NCI-H2107 (cell line): Measurements from ENCODE around the gene CABLES2.
"Not testable (repeated sequence)": the region's sequence is repeated elsewhere in the genome, so short reads cannot be mapped to it uniquely, and the experiment has no call there.

Experiments used
- DNase-seq: peaks from one replicate; lab custom pipeline; 2025; lab: John Stamatoyannopoulos, UW

CABLES2 gene

DNA sequence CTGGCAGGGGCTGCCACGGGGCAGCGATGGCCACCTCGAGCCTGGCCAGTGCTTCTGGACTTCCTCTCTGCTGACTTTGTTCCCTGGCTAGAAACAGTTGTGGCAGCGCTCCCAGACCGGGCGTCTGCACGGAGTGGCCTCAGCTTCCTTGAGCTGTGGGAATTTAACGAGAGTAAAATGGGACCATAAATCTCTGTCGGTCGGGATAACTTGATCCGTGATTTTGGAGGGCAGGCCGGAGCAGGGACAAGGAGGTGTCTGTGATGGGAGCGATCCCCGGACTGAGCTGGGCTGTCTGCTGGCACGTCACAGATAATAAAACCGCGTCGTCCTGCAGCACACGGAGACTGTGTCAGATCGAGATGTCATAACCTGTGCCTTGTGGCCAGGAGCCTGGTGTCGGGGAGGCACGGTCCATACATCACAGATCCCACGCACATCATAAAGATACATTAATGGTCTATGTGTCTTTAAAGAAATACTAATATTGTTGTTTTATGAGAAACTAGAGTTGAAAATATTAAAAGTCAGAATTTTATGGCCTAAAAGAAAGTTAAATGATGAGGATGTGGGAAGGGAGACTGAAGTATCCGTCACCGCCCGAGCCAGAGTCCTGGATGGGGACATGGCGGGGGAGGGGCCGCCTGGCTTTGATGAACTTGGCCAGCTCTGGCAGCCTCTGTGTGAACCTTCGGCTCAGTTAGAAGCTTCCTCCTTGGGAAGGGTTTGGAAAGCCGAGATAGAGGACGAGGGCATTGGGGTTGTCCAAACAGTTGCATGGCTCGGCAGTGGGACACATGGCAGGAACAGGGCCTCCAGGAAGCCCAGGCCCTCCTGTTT, 26.8 kb upstream of the CABLES2 start:
- no peak for DNase-seq

DNA sequence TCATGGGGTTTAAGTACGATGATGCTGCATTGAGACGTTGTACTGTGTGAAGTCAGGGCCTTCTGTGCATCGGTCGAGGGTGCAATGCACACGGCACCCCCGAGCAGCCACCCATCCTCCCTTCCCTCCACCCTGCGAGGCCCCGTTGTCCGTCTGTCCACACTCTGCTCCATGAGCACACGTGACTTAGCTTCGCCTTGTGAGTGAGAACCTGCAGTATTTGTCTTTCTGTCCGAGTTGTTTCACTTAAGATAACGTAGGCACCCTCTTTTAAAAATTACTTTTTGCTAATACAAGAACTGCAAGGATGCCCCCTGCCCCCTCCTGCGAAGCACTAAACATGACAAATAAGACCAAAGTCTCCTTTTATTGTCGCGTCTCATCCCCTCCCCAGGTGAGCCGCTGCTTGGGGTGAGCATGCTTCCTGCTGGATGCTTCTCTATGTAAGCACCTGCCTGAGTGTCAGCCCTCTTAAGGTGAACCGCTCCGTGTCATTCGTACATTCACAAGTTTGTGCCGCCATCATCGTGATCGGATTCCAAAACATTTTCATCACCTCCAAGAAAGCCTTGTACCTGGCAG, 23.9 kb upstream of the CABLES2 start:
- DNase-seq, result no peak

DNA sequence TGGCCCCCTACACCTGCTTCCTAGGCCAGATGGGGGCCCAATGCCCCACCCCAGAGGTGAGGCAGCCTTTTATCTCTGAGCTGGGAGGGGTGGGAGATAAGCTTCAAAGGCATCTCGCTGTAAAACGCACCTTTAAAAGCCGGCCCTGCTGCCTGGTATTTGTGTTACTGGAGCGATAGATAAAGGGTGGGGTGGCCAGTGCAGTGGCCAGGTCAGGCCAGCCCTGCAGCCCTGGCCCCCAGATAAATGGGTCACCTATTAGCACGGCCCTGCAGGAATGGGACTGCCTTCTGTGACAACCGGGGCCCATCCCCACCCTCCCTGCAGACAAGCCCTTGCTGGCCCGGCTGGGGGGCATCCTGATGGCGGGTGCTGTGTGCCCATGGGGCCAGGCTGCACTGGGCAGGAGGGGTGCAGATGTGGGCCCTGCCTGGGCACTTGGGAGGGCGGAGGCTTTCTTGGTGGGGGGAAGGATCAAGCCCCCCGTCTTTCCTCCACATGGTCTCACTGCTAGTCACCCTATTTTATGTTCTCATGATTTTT, 23.3 kb upstream of the CABLES2 start:
- DNase-seq, result no peak

DNA sequence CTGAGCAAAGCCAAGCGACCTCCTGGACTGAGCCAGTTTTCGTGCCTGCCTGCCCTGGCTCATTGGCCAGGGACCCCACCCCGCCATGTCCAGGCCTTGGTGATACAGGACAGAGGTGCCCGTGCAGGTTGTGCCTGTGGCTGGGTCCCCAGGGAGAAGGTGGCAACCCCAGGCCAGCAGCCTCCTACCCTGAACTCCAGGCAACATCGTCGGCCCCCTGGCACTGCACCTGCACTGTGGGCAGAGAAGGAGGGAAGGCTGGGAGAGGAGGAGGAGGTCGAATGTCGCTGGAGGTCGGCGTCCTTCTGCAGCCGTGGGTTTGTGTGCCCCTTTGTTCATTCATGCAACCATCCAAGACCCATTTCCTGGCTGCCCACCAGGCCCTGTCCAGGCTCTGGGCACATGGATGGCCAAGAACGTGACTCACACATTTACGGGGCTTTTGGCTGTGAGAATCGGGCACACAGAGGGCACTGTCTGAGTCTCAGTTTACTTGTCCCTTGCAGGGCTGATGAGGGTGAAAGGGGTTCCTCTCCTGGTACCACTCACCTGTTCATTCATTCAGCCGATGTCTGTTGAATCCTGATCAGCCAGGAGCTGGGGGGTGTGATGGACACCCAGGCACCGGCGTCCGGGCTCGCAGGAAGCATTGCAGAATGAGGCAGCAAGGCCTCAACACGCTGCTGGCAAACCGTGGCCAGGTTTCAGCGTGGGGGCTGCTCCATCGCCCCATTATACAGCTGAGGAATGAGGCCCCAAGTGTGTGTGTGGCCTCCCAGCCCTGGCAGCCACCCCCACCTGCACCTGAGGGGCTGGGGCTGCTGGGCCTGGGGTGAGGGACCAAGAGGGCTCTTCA, 22.6 kb upstream of the CABLES2 start:
- DNase-seq, result no peak

DNA sequence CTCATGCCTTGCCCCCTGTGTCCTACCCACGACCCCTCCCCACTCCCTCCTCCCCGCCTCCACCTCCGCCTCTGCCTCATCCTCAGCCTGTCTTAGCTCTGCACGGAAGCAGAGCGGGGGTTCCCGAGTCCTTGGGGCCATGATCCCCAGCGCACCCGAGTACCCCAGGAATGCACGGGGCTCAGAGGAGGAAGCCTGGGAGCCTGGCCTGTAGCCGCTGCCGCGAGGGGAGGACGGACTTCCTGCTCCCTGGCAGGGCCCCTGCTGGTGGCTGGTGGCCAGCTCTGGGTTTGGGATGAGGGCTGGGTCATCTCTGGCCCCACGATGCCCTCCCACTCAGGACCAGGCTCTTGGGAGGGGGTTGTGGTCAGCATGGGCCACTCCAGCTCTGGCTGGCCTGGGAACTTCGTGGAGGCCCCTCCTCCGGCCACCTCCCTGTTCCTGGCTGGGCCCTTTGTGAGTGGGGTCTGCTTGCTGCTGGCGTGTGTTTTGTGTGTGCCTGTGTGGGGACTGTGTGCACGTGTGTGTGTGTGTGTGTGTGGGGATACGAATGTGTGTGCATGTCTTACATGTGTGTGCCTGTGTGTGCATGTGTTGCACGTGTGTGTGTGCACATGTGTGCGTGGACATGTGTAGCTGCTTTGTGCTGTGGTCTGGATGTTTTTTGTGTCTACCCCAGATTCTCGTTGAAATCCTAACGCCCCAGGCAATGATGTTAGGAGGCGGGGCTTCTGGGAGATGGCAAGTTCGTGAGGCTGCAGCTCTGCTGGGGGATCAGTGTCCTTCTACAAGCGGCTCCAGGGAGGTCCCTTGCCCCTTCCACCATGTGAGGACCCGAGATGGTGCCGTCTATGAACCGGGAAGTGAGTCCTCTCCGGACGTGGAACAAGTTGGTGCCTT, 21.6 kb upstream of the CABLES2 start:
- no peak for DNase-seq

DNA sequence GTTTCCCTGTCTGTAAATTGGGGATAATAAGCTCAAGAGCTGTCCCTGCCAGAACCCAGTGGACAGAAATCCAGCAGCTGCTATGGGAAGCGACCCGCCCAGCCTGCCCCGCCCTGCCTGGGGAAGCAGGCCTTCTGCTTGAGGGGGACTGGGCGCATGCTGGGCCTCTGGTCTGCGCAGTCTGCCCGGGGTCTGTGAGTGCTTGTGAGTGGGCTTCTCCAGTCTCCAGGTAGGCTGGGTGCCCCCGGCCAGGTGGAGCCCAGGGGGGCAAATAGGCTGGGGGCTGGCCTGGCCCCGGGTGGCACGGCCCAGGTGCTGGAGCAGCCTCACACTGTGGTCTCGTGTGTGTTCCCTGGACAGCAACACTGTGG, 20.9 kb upstream of the CABLES2 start:
- DNase-seq, result no peak

DNA sequence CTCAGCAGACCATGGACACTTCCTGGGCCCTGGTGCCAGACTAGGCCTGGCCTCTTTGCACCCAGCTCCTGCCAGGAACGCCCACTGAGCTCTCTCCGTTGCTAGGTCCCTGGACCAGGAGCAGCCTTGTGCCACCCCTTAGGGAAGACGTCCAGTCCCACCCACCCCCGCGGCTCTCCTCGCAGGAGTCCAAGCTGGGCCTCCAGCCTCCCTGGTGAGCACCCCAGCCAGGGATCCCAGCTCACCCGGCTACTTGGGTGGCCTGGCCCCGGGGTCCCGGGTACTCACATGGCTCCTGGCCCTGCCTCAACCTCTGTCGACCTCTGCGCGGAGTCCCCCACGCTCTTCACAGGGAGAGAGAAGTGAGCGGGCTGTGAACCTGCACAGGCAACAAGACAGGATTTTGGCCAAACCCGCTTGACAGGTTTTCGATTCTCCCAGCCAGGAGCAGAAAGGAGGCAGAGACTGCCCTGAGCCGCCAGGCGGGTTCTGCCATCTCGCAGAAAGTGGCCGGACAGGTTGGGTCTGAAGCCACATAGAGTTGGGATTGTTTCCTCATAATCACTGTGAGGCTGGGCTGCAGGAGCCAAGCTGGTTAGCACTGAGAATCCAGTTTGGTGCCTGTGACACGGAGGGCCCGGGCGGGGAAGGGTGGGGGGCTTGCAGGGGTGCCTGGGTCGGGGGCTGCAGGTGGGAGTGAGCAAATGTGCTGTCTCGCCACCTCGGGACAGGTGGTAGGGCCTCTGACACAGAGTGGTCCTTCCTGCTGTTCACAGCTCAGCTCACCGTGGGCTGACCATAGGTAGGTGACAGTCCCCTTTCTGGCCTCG, 20.3 kb upstream of the CABLES2 start, which contains the start of gene RBBP8NL:
Gene RBBP8NL (minus strand): TSS at position 368 of the 830 bp plus-strand sequence. CDS start 7,892 bp downstream, outside the sequence.
- no peak for DNase-seq

DNA sequence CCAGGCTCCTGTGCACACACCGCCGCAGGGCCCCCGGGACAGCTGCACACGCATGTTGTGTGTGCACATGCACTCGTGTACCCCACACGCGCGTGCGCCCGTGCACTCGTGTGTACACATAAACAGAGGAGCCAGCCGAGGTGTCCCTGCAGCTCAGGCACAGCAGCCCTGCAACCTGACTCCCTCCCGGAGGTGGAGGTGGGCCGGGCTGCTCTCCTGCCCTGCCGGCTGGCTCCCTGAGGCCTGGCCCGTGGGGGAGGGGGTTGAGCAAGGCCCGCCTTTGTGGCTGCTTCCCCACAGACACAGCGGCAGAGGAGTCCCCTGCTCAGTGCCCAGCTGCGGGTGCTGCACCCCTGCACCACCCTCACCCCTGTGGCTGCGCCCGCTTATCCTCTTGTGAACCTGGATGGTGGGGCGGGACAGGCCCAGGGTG, 19.6 kb upstream of the CABLES2 start:
- peak; percentile 40 for DNase-seq

DNA sequence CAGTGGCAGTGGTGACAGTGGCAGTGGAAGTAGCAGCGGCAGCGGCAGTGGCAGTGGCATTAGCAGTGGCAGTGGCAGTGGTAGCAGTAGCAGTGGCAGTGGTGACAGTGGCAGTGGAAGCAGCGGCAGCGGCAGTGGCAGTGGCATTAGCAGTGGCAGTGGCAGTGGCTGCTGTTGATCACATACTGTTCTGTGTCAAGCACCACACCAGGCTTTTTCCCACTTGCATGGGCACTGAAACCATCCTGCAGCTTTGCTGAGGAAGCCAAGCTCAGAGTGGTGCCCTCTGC, 18.9 kb upstream of the CABLES2 start:
- not testable (repeated sequence) for DNase-seq

DNA sequence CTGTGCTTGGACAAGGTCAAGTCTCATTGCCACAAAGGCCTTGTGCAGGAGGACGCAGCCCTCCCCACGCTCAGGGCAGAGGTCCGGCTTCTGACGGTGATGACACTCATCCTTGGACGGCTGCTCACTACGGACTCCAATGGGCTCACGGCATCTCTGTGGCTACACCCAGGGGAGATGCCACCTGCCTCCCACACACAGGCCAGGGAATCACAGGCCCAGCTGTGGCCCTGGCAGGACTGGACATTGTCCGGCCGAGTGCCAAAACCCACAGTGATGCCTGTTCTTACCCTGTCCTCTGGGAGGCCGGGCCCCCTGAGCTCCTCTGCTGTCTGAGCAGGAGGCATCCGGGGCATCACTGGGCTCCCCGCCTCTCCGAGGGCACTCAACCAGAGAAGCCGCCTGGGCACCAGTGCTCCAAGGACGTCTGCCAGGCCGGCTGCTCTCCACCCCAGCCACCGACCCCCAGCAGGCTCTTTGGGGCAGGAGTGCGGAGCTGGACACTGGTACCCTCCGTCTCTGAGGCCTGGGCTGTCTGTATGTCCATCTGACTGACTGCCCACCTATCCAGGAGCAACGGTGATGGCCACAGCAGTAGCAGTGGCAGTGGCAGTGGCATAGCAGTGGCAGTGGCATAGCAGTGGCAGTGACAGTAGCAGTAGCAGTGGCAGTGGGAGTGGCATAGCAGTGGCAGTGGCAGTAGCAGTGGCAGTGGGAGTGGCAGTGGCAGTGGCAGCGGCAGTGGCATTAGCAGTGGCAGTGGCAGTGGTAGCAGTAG, 18.4 kb upstream of the CABLES2 start:
- no peak for DNase-seq

DNA sequence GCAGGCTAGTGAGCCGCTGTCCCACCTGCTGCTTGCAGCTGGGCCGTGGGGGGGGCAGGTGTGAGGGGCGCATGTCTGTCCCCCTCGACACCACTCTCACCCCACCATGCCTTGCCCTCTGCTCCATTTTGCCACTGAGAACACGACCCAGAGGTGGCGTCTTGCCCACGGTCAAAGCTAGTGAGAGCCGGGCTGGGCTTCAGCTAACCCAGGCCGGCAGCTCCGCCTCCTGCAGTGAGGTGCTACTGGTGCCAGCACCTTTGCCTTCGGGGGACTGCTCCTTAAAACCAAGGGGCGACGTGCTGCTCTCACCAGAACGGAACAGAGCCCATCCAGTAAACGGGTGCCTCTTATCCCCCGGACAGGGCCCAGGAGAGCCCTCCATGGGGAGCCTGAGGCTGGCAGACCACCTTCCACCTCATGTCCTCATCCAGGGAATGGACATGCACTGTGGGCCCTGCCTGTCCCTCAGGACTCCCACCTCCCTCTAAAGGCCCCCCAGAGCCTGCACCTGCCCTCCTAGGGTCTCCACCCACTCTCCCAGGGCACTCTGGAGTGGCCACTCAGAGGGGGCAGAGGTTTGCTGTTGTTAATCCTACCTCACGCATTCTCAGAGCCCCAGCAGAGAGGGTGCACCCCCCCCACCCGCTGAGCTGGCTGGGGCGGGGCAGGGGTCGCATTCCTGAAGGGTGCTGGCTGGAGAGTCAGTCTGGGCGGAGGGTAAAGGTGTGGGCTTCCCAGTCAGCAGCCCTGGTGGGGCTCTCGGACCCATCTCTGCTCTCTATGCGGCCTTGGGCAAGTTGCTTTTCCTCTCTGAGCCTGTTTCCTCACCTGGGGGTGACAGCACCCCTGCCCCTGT, 17.4 kb upstream of the CABLES2 start:
- DNase-seq, result no peak

DNA sequence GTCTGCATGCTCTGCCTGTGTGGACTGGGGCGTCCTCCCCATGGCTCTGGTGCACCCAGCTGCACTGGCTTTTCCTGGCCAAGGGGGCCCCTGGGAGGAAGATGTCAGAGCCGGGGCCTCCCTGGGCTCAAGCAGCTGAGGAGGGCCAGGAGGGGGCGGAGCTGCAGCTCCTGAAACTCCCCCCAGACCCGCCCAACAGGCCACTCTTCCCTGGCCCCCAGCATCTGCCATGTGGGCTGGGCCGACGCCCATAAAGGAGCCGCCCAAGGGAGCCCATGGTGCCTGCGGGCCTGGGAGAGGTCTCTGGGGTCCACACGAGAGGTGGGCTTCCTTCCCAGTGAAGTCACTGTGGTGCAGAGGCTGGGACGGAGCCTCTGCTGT, 16.2 kb upstream of the CABLES2 start:
- DNase-seq, result no peak

DNA sequence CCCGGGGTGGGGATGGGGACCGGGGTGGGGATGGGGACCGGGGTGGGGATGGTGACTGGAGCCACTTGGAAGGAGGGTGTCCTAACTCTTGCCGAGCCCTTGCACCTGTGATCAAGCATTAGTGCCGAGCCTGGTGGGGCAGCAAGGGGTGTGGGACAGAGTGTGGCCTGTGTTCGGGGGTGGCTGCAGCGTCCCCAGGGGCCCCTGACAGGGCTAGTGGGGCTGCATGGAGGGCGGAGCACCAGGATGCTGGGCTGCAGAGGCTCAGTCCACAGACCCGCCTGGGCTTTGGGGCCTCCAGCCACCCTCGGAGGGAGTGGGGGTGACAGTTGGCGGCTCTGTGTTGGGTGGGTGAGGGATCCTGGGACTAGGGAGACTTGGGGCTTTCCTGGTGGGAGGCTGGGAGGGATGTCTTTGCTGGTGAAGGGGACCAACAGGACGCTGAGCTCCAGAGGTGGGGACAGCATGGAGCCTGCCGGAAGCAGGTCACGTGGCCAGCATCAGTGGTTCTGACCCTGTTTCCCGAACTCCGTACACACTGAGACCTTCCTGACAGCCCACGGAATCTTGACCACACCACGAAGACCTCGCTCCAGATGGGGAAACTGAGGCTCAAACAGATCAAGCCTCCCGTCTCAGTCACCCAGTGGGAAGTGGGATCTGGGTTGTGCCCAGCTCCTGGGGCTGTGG, 15.7 kb upstream of the CABLES2 start:
- no peak for DNase-seq

DNA sequence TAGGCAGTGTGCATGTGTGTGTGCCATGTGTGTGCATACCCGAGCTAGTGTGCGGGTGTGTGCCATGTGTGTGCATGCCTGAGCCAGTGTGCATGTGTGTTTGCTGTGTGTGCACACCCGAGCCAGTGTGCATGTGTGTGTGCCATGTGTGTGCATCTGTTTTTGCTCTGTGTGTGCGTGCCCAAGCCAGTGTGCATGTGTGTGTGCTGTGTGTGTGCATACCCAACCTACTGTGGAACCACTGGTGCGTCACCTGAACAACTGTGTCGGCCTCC, 14.6 kb upstream of the CABLES2 start:
- no peak for DNase-seq

DNA sequence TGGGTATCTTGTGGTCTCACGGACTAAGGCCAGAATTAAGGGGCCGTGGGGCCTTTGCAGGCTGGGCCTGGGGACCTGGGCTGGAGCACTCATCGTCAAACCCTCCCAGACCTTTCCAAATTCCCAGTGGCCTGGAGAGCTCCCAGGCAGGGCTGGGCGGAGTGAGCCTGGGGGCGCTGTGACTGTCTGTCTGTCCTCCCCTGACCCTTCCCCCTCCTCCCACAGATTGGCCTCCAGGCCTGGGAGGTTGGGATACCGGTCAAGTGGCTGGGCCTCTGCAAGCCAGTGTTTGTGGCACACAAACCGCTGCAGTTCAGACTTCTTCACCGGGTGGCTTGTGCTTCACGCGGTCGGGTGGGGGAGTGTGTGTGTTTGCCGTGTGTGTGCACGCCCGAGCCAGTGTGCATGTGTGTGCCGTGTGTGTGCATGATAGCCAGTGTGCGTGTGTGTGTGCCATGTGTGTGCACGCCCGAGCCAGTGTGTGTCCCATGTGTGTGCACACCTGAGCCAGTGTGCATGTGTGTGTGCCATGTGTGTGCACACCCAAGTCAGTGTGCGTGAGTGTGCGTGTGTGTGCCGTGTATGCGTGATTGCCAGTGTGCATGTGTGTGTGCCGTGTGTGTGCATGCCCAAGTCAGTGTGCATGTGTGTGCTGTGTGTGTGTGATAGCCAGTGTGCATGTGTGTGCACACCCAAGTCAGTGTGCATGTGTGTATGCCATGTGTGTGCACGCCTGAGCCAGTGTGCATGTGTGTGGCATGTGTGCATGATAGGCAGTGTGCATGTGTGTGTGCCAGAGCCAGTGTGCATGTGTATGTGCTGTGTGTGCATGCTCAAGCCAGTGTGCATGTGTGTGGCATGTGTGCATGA, 14.0 kb upstream of the CABLES2 start:
- no peak for DNase-seq

DNA sequence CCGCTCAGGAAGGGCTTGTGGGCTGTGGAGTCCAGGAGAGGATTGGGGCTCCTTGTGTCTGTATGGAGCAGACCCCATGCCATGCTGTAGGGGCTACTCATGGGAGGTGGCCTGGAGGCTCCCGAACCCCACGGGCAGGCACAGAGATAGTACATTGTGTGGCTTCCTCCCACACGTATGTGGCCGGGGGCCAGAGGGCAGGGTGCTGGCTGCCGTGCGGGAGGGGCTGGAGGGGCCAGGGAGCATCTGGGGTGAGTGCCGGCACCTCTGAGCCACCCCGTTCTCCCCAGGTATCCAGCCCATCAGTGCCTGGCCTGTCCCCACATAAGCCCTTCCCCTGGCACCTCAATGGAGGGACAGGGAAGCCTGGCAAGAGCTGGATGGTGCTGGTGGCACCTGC, 12.7 kb upstream of the CABLES2 start:
- no peak for DNase-seq

DNA sequence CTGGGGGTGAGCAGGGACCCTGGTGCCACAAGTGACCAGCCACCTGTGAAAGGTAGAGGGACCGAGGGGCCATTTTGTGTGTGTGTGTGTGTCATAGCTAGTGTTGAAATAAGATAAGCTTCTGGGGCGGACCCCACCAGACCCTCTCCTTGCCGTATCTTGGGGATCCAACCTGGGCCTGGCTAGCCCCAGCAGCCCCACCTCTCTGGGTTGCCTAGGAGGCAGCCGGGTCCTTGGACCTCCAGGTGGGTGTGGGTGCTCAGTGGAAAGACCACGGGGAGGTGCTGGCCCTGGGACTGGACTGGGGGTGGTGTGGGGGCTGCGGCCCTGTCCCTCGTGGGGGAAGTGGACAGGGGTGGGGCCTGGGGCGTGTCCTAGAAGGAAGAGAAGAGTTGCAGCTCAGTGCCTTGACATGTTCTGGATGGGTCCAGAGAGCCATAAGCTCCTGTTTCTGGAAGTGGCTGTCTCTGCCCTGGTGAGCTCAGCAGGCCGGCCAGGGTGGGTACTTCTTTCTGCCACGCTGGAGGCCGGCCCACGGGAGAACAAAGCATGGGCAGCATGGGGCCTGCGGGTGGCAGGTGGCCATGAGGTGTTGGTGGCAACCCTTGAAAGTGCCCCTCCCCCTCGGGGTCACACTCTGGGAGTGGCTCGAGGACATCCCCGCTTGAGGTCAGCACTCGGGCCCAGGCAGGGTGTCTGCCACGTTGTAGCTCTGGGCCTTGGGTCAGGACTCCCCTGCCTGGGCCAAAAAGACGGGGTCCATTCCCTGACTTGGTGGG, 11.8 kb upstream of the CABLES2 start:
- no peak for DNase-seq
